Measurements from ENCODE around the gene EDARADD.

EDARADD gene

DNA sequence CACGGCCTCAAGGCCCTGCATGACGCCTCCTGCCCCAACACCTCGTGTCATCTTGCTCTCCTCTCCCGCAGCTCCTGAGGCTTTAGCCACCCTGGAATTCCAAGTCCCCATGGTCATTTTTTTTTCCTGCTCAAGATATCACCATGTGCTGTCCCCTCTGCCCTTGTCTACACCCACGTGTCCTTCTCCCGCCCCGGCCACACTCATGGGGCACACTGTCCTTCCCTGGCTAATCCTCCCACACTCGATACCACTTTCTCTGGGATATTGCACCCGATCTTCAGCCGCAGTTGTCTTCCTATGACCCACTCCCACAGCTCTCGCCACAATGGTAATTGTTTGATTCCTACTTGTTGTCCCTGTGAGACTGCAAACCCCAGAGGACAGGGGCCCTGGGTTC lies 100.0 kb downstream of the EDARADD start:
- TF ChIP-seq, protein P1, sequence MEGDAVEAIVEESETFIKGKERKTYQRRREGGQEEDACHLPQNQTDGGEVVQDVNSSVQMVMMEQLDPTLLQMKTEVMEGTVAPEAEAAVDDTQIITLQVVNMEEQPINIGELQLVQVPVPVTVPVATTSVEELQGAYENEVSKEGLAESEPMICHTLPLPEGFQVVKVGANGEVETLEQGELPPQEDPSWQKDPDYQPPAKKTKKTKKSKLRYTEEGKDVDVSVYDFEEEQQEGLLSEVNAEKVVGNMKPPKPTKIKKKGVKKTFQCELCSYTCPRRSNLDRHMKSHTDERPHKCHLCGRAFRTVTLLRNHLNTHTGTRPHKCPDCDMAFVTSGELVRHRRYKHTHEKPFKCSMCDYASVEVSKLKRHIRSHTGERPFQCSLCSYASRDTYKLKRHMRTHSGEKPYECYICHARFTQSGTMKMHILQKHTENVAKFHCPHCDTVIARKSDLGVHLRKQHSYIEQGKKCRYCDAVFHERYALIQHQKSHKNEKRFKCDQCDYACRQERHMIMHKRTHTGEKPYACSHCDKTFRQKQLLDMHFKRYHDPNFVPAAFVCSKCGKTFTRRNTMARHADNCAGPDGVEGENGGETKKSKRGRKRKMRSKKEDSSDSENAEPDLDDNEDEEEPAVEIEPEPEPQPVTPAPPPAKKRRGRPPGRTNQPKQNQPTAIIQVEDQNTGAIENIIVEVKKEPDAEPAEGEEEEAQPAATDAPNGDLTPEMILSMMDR (IDR thresholded peaks at IDR 0.05; ENCODE audit: insufficient read depth, low read depth, low read length, missing control alignments): no peak
- DNase-seq (ENCODE audit: low read depth): no peak
- H3K4me3 ChIP-seq (ENCODE audit: low read length): no peak overlapping the region

DNA sequence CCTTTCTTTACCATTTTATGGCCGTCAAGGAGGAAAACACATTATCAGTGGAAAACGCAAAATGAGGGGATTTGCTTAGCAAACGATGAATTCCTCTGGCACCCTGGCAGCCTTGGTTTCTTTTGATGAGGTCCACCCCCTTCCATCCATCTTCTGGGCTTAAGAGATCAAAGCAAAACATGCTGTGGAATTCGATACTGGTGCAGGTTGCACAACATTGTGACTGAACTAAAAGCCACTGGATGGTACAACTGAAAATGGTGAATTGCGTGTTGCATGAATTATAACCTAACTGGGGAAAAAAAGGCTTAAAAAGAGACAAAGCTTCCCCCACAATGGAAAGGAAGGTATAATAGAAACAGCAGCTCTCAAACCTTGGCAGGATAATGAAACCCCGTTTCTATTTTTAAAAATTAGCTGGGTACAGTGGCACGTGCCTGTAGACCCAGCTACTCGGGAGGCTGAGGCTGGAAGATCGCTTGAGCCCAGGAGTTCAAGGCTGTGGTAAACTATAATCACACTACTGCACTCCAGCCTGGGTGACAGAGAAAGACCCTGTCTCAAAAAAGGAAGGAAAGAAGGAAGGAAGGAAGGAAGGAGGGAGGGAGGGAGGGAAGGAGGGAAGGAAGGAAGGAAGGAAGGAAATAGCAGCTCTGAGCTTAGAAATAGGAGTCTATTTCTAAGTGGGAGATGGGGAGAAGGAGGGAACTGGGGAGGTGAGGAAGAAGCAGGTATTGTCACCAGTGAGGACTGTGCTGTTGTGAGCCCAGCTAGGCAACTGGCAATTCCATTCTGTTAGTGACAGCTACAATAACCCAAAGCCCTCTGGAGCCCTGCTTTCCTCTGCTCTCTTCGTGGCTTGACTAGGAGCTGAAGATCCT lies 100.7 kb downstream of the EDARADD start:
- TF ChIP-seq, protein P1 (IDR thresholded peaks at IDR 0.05; ENCODE audit: insufficient read depth, low read depth, low read length, missing control alignments): no peak
- H3K4me3 ChIP-seq (ENCODE audit: low read length): no peak overlapping the region
- DNase-seq (ENCODE audit: low read depth): peak; percentile 14

DNA sequence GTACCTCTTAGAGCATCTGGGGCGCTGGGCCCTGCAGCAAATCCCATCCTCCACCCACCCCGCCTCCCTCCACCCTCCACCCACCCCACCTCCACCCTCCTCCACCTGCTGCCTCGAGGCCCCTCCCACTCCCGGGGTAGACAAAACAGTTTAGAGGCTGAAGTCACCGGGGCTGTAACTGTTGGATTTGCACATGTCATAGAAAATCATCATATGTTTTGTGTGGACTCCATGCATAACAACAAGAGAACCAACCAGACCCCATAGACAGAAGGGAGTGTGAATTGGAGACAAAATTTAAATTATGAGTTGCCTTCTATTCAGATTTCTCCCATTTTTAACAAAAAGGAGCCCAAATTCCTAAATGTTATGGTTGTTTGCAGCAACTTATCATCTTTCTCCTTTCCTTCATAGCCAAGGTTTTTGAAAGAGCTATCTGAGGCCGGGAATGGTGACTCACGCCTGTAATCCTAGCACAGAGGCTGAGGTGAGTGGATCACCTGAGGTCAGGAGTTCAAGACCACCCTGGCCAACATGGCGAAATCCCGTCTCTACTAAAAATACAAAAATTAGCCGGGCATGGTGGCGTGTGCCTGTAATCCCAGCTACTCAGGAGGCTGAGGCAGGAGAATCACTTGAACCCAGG lies 101.5 kb downstream of the EDARADD start:
- TF ChIP-seq, protein P1 (IDR thresholded peaks at IDR 0.05; ENCODE audit: insufficient read depth, low read depth, low read length, missing control alignments): no peak
- no peak overlapping the region for H3K4me3 ChIP-seq (ENCODE audit: low read length)
- no peak for DNase-seq (ENCODE audit: low read depth)

DNA sequence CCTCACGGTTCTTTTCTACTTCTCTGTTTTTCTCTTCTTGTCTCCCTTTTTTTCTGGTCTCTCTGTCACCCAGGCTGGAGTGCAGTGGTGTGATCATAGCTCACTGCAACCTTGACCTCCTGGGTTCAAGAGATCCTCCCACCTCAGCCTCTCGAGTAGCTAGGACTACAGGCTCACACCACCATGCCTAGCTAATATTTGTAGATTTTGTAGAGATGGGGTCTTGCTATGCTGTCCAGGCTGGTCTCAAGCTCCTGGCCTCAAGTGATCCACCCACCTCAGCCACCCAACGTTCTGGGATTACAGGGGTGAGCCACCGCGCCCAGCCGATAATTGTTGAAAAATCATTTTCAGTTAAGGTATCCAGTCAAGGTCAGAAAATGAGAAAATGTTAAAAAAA lies 103.8 kb downstream of the EDARADD start:
- DNase-seq (ENCODE audit: low read depth): no peak
- TF ChIP-seq, protein P1 (IDR thresholded peaks at IDR 0.05; ENCODE audit: insufficient read depth, low read depth, low read length, missing control alignments): no peak

DNA sequence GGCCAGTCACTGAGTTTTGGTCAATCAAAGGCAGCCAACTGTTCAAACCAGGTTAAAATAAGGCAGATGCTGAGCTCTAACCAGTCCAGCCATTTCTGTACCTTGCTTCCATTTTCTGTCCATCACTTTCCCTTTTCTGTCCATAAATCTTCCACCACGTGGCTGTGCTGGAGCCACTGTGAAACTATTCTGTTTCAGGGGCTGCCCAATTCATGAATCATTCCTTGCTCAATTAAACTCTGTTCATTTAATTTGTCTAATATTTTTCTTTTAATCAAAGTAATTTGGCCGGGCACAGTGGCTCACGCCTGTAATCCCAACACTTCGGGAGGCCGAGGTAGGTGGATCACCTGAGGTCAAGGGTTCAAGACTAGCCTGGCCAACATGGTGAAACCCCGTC lies 107.0 kb downstream of the EDARADD start:
- TF ChIP-seq, protein P1 (IDR thresholded peaks at IDR 0.05; ENCODE audit: insufficient read depth, low read depth, low read length, missing control alignments): no peak
- H3K4me3 ChIP-seq (ENCODE audit: low read length): no peak overlapping the region

More for the DNA sequence above, 103.8 kb downstream of the EDARADD start:
- H3K4me3 ChIP-seq (ENCODE audit: low read length): no peak overlapping the region

DNA sequence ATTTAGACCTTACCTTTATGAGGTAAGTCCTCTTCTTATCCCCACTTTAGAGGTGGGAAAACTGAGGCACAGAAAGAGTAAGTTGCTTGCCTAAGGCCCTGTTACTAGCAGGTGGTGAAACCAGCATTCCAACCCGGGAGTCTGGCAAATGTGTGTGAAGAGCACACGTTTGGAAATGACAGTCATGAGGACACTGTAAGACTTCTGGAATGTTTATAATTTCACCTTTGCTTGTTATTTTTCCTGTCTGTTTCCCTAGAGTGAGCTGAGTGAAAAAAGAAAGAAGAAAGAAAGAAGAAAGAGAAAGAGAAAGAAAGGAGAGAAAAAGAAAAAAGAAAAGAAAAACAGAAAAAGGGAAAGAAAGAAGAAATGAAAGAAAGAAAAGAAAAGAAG lies 108.5 kb downstream of the EDARADD start:
- H3K4me3 ChIP-seq (ENCODE audit: low read length): no peak overlapping the region
- DNase-seq (ENCODE audit: low read depth): peak; percentile 78
- TF ChIP-seq, protein P1 (IDR thresholded peaks at IDR 0.05; ENCODE audit: insufficient read depth, low read depth, low read length, missing control alignments): no peak

More for the DNA sequence above, 107.0 kb downstream of the EDARADD start:
- no peak for DNase-seq (ENCODE audit: low read depth)

All from epithelial cell of esophagus (primary cell).